Measurements from ENCODE around the gene CTCFL. TPM values are rescaled to one million over a fixed set of nuclear protein-coding genes. Genes with fewer than 3 reads are reported as not detected.

CTCFL gene
- total RNA-seq, 2 experiments from 2014 or later = not detected

DNA sequence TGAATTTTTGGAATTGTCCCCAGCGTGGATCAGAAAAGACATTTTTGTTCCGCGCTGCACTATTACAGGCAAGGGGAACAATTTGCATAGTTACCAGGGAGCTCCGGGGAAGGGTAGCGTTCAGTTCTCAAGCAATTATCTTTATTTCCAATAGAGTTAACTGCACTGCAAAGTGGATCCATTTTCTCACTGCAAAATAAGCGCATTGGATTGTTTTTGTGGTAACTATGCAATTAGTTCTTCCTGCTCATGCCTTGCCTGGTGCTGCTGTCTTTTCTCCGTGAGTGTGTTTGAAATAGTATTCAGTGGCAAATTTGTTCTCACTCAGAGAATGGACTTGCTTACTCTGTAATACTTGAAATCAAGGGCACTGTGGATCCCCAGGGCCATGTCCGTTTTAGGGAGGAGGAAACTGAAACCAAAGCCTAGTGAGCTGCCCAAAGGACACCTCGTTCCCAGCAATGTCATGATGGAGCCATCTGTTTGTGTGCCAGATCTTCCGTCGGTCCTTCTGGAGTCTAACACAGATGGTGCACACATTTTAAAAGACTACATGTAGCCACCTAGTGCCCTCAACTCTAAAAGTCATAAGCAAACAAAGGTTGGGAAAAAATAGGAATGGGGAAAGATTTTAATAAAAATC, 28.6 kb upstream of the CTCFL start:
- ATAC-seq (ENCODE audit: low read depth) (no peak), DNase-seq (no peak)
- POLR2A ChIA-PET = no interaction called here
- no peaks in the 10 kb centered on the region for H3K4me1 Mint-ChIP-seq
- no peak overlapping the region for H3K27ac Mint-ChIP-seq
- H3K36me3 Mint-ChIP-seq = no peaks in the 10 kb centered on the region
- no peaks in the 10 kb centered on the region for H3K9me3 Mint-ChIP-seq
- no peak overlapping the region for H3K4me3 Mint-ChIP-seq
- H3K27me3 Mint-ChIP-seq = peaks cover 15% of the 10 kb centered on the region

DNA sequence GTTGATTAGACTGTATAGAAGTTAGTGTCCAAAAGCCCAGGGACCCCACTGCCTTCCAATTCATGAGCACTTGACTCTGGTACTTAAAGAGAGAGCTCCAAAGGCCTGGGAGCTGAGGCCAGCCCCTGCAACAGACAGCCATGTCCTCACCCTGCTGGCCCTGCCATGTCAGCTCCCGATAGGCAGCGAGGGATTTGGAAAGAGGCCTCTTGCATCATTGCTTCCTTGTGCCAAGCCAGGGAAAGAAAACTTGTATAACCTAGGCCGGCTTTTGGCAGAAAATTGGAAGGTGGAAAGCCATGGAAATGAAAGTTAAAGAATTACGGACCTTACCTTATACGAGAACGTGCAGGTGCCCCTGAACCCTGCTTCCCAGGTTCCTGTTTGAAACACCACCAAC, 27.5 kb upstream of the CTCFL start:
- no peak for DNase-seq
- ATAC-seq (ENCODE audit: low read depth) = no peak
- Mint-ChIP-seq H3K27me3 (peaks cover 11% of the 10 kb centered on the region), H3K9me3 (no peaks in the 10 kb centered on the region), H3K4me3 (no peak overlapping the region), H3K4me1 (no peaks in the 10 kb centered on the region), H3K27ac (no peak overlapping the region), H3K36me3 (no peaks in the 10 kb centered on the region)
- POLR2A ChIA-PET = no interaction called here

DNA sequence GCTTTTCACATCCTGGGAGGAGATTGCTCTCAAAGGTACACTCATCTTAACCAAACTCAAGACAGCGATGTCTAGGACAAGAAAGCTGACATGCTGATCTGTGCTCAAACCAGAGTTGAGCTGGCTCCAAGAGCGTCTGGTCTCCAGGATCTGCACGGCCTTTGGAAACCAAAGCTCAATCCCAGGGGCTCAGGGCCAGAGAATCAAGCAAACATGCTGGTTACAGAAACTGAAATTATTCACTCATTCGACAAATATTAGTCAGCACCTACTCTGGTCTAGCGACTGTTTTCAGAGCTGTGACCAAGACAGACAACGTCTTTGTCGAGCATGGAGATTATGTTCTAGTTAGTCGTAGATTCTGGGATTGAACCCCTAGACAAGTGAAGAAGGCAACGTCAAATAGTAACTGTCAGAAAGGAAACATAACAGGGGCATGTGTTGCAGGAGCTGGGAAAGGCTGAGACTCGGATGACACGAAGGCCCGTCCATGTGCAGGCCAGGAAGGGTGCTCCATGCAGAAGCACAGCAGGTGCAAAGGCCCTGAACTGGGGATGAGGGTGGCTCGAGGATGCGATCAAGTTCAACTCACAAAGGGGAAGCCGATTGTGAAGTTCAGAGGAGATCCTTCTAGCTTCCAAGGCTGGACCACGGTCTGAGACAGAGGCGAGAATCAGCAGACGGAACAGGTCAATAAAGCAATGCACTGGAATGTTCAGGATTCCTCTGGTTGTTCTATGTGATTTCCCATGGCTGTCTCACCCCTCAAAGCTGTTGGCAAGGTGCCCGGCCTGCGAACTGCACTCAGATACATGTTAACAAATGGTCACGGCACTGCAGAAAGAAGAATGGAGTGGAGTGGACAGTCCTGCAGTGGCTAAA, 23.5 kb upstream of the CTCFL start:
- no peak overlapping the region for H3K4me3 Mint-ChIP-seq
- H3K27me3 Mint-ChIP-seq = peaks cover 4% of the 10 kb centered on the region
- H3K27ac Mint-ChIP-seq = no peak overlapping the region
- H3K9me3 Mint-ChIP-seq = no peaks in the 10 kb centered on the region
- H3K4me1 Mint-ChIP-seq = no peaks in the 10 kb centered on the region
- ATAC-seq (ENCODE audit: low read depth) = no peak
- no peak for DNase-seq
- H3K36me3 Mint-ChIP-seq = no peaks in the 10 kb centered on the region
- POLR2A ChIA-PET = no interaction called here

DNA sequence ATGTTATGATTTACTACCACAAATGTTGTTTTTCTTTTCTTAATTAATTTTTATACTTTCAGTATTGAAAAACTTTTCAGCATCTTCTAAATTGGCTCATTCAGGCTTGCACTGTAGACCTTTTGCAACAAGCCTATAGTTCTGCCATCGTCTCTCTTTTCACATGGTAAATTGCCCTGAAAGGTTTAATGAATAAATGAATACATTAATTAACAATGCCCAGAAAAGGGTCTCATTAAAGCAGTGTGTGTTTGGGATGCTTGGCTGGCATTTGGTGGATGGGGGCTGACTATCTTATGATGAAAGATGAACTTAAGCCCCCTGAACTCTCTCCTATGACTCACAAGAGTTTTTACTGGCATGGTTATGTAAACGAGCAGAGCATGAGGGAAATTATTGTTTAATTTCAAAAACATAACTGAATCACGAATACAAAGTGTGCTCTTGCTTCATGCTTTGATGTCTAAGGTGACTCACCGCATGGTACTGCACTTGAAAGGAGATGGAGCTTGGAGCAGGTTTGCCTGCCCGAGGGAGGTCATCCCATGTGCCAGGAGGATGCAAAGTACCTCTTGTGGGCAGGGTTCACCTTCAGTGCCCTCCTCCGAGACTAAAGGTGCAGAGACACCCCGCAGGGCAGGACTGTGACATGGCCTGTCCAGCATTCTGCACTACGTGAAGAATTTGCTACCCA, 22.2 kb upstream of the CTCFL start:
- Mint-ChIP-seq H3K27ac (no peak overlapping the region), H3K4me1 (no peaks in the 10 kb centered on the region), H3K9me3 (no peaks in the 10 kb centered on the region), H3K36me3 (no peaks in the 10 kb centered on the region), H3K27me3 (peaks cover 6% of the 10 kb centered on the region), H3K4me3 (no peak overlapping the region)
- POLR2A ChIA-PET = no interaction called here
- no peak for DNase-seq
- ATAC-seq (ENCODE audit: low read depth) = no peak

DNA sequence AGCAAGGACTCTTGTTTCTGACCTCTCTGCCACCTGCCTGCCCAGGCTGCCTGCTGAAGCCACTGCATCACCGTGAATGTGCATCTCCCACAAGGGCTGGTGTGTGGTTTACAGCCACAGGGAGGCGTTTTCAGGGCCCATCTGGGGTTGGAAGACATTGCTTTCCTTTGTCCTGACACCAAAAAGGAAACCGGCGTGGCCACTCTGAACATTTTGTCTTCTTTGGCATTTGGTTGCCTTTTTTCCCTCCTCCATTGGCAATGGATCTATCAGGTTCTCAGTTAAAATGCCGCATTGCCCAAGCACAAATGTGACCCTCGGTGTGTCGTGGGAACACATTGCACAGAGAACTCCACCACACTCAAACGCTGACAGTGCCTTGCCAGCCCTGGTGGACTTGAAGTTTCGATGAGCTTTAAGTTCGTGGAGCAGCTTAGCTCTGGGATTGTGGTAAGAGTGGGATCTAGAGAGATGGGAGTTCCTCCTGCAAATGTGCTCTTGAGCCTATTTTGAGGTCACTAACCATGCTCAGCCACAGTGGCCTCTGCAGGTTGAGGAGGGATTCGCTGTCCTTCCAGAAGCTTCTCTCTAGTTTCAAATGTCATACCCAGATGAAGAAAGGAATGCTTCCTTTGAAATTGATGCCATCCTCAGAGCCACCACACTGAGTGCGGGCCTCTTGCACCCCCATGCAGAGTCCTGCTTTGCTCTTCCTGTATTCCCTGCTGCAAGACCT, 21.2 kb upstream of the CTCFL start:
- no peak overlapping the region for H3K27ac Mint-ChIP-seq
- no peaks in the 10 kb centered on the region for H3K36me3 Mint-ChIP-seq
- DNase-seq (no peak), ATAC-seq (ENCODE audit: low read depth) (no peak)
- H3K4me3 Mint-ChIP-seq = no peak overlapping the region
- peaks cover 6% of the 10 kb centered on the region for H3K27me3 Mint-ChIP-seq
- no peaks in the 10 kb centered on the region for H3K9me3 Mint-ChIP-seq
- POLR2A ChIA-PET = no interaction called here
- H3K4me1 Mint-ChIP-seq = no peaks in the 10 kb centered on the region

DNA sequence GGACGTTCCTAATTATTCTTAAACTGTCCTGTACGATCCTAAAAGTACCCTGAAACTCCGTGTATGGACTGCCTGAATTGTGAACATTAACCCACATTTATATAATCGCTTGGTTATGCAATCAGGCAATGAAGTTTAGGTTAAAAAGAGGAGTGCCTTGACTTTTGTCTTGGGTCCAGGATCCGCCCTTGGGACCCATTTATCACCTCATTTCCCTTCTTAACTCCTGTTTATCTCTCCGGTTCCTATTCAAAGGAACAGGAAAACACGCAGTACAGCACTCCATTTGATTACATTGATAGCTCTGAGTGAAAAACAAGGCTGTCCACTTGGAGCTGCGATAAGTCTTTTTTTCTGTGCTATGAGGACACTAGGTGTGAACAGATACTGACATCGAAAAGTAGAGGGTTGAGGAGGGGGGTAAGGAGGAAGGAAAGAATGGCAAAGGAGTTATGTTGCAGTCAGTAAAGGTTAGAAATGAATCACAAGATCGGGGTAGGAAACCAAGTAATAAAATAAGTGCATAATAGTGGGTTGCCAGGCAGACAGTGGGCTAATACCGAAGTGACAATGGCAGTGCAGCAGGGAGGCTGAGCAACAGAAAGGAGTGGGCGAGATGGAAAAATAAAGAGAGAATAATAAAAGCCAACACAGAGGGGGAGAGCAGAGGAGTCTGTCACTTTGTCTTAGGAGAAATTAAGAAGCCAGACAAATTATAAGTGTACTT, 20.1 kb upstream of the CTCFL start:
- POLR2A ChIA-PET = no interaction called here
- no peaks in the 10 kb centered on the region for H3K4me1 Mint-ChIP-seq
- H3K4me3 Mint-ChIP-seq = no peak overlapping the region
- H3K27me3 Mint-ChIP-seq = peaks cover 6% of the 10 kb centered on the region
- DNase-seq (no peak), ATAC-seq (ENCODE audit: low read depth) (no peak)
- no peaks in the 10 kb centered on the region for H3K9me3 Mint-ChIP-seq
- no peak overlapping the region for H3K27ac Mint-ChIP-seq
- no peaks in the 10 kb centered on the region for H3K36me3 Mint-ChIP-seq

DNA sequence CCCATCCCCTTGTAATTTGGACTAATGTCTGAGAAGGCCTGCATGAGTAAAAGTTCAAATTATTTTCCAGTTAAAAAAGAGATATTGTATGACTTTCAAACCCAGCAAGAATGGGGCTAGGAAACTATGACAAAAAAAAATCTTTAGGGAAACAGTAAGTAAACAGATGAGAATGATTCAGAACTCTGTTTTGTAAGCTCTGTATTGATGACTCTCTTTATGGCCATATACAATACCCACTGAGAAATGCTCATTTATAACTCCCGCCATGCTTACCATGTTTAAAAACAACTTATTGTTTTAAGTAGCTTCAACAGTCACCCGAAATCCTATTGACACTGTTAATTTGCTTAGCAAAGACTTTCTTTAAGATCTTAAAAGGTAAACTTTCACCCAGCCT, 18.8 kb upstream of the CTCFL start:
- POLR2A ChIA-PET = no interaction called here
- no peaks in the 10 kb centered on the region for H3K9me3 Mint-ChIP-seq
- no peak for DNase-seq
- H3K4me3 Mint-ChIP-seq = no peak overlapping the region
- no peaks in the 10 kb centered on the region for H3K4me1 Mint-ChIP-seq
- H3K27ac Mint-ChIP-seq = no peak overlapping the region
- peaks cover 11% of the 10 kb centered on the region for H3K27me3 Mint-ChIP-seq
- no peaks in the 10 kb centered on the region for H3K36me3 Mint-ChIP-seq
- no peak for ATAC-seq (ENCODE audit: low read depth)

DNA sequence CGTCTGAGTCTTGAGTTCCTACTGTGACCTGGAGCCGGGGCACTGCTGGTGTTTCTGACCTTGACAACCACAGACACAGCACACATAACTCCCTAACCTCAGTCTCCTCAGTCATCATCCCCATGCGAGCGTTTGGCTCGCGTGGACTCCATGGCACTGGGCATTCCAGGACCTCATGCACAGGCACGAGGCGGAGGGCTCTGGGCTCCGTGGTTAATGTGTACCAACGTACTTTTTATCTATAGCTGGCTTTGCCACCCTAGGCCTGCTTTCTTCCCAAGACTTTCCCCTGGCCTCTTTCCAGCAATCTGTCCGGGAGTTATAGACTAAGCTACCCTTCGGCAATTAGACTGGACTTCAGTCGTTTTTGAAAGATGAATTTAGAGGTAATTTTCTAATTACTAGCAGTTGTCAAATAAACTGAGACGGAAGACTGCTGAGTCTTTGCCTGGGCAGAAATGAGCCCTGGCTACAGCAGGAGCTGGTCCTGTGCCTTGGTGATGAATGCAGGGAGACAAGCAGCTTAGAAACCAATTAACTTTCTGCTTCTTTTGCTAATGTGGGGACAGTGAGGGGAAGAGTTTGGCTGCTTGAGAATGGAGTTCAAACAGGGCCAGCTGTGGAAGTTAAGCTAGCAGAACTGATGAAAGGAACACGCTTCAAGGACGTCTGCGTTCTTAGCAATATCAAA, 16.1 kb upstream of the CTCFL start:
- H3K27me3 Mint-ChIP-seq = peaks cover 25% of the 10 kb centered on the region
- DNase-seq (no peak), ATAC-seq (ENCODE audit: low read depth) (no peak)
- no peak overlapping the region for H3K4me3 Mint-ChIP-seq
- POLR2A ChIA-PET = no interaction called here
- H3K27ac Mint-ChIP-seq = no peak overlapping the region
- H3K9me3 Mint-ChIP-seq = no peaks in the 10 kb centered on the region
- H3K36me3 Mint-ChIP-seq = no peaks in the 10 kb centered on the region
- H3K4me1 Mint-ChIP-seq = no peaks in the 10 kb centered on the region

DNA sequence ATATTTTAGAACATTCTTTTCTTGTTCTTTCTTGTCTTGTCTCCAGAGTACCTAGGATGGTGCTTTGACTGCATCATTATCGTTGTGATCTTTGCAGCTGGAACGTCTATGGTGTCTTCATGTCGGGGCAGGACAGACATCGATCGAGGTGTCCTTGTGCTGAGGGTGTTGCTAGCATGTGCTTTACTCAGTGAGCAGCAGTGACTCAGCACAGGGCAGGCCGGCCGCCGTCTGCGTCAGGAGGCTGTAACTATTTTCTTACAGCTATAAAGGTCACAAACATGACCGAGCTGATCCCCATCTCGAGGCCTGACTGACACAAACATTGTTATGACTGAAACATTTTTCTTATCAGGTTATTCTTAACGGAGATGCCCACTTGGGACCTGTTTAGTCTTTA, 14.9 kb upstream of the CTCFL start:
- no peak overlapping the region for H3K4me3 Mint-ChIP-seq
- DNase-seq (no peak), ATAC-seq (ENCODE audit: low read depth) (no peak)

DNA sequence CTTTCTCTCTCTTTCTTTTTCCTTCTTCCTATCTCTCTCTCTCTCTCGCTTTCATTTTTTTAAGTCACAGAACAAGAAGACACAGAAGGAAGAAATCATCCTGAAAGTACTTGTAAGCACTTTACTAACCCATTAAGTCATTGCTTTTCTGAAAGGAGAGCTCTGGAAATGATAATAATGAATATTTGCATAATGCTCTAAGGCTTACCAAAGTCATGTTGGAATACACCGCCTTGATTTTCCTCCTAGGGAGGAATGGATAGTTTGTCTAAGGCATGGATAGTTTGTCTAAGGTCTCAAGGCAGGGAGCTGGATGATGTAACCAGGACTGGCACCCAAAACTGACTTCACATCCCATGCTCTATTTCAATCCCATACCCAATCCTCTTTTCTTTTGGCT, 12.9 kb upstream of the CTCFL start:
- Mint-ChIP-seq H3K4me1 (no peaks in the 10 kb centered on the region), H3K4me3 (no peak overlapping the region), H3K27ac (no peak overlapping the region), H3K9me3 (no peaks in the 10 kb centered on the region), H3K27me3 (peaks cover 35% of the 10 kb centered on the region), H3K36me3 (no peaks in the 10 kb centered on the region)
- DNase-seq = no peak
- POLR2A ChIA-PET = no interaction called here
- no peak for ATAC-seq (ENCODE audit: low read depth)

More for the DNA sequence above, 14.9 kb upstream of the CTCFL start:
- Mint-ChIP-seq H3K36me3 (no peaks in the 10 kb centered on the region), H3K9me3 (no peaks in the 10 kb centered on the region), H3K27me3 (peaks cover 31% of the 10 kb centered on the region), H3K27ac (no peak overlapping the region), H3K4me1 (no peaks in the 10 kb centered on the region)
- POLR2A ChIA-PET = no interaction called here

DNA sequence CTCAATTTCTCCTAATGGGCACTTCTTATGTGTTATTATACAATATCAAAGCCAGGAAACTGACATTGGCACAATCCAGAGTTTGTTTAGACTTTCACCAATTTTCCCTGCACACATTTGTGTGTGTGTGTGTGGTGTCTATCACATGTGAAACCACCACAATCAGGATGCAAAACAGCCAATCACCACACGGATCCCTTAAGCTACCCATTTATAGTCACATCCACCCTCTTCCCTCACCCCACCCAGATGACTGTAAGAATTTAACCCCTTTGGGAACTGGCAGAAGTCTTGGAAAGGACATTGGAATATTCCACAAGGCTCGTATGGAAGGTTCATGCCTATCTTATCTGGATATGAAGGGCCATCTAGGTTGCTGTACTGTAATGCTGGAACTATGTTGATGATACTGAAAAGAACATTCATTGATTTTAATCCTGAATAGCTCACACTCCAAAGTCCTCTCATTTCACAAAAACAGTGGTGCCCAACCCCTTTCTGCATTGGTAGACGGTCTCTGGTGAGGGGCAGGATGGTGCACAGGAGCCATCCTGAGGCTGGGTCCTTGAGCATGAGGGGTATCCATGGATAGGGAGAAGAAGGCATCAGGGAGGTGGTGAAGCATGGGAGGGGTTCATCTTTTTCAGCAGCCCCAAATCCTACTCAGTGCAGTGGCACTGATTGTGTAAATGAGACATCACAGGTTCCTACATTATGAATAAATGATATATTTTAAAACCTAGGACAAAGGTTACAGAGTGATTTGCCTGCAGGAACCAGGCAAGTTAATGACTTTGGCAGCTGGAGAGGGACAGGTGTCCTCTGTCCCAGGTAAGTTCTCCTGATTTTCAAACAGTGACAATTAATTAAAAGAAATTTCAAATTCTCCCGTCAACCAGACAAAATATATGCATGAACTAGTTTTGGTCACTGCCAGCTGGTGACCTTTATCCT, 12.1 kb upstream of the CTCFL start:
- POLR2A ChIA-PET = no interaction called here
- no peak for DNase-seq

More for the DNA sequence above, 12.1 kb upstream of the CTCFL start:
- H3K4me1 Mint-ChIP-seq = no peaks in the 10 kb centered on the region
- no peak for ATAC-seq (ENCODE audit: low read depth)
- H3K27ac Mint-ChIP-seq = no peak overlapping the region
- H3K4me3 Mint-ChIP-seq = no peak overlapping the region
- no peaks in the 10 kb centered on the region for H3K36me3 Mint-ChIP-seq
- peaks cover 35% of the 10 kb centered on the region for H3K27me3 Mint-ChIP-seq
- no peaks in the 10 kb centered on the region for H3K9me3 Mint-ChIP-seq
